ENCODE data around the gene SNRNP200.

The SNRNP200 gene

DNA sequence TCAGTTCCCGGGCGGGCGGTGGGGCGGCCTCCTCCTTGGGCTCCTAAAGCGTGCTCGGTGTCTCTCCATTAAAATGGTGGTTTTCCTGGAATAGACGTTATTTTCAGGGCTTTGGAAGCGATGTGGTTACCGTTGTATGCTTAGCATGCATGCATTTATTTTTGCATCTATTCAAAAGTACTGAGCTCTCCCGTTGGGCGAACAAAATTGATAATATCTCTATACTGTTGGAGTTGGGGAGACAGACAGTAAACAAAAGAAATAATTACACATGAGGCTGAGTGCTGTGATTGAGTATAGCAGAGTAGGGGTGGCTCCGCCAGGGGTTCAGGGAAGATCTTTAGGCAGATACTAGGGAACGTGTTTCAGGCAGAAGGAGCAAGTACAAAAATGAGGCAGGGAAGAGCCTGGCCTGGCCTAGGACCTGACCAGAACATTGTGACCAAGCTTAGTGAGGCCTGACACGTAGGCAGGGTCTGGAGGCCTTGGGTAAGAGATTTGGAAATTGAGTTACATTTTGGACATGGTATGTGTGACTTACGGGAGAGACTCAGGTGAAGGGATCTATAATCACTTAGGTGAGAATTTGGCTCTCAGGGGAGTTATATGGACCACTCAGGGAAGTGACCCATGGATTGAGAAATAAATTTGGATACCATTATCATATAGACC, 30.9 kb upstream of the SNRNP200 start:
- Histone ChIP-seq H3K27me3 (ENCODE audit: control insufficient read depth, insufficient read depth, low read length) (no peaks in the 10 kb centered on the region), H3K4me1 (ENCODE audit: control insufficient read depth, insufficient read depth, low read length) (no peaks in the 10 kb centered on the region), H3K27ac (ENCODE audit: low read depth, low read length) (no peak overlapping the region), H3K36me3 (ENCODE audit: control insufficient read depth, insufficient read depth, low read length) (no peaks in the 10 kb centered on the region), H3K9ac (ENCODE audit: low read length) (no peak overlapping the region), H3K4me3 (ENCODE audit: low read length) (peak overlapping the region; percentile 86)

DNA sequence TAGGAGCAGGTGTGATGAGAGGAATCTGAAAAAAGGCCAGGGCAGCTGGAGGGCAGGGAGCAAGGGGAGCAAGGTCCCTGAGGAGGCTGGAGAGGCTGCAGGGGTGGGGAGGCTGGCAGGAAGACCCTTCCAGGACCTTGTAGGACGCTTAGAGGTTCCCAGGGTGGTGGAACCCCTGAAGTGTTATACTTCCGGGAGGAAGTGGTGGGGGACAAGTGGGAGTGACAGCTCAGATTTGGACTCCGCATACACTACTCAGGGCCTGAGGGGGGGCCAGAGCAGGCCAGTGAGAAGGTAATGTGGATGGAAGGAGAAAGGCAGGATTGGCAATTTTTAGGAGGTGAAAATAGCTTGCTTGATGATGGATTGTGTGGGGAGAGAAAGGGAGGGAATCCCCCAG, 28.4 kb upstream of the SNRNP200 start:
- H3K27ac ChIP-seq (ENCODE audit: low read depth, low read length), result no peak overlapping the region
- H3K4me1 ChIP-seq (ENCODE audit: control insufficient read depth, insufficient read depth, low read length), result no peaks in the 10 kb centered on the region
- H3K4me3 ChIP-seq (ENCODE audit: low read length), result no peak overlapping the region
- H3K9ac ChIP-seq (ENCODE audit: low read length), result no peak overlapping the region
- H3K36me3 ChIP-seq (ENCODE audit: control insufficient read depth, insufficient read depth, low read length), result no peaks in the 10 kb centered on the region
- H3K27me3 ChIP-seq (ENCODE audit: control insufficient read depth, insufficient read depth, low read length), result no peaks in the 10 kb centered on the region

DNA sequence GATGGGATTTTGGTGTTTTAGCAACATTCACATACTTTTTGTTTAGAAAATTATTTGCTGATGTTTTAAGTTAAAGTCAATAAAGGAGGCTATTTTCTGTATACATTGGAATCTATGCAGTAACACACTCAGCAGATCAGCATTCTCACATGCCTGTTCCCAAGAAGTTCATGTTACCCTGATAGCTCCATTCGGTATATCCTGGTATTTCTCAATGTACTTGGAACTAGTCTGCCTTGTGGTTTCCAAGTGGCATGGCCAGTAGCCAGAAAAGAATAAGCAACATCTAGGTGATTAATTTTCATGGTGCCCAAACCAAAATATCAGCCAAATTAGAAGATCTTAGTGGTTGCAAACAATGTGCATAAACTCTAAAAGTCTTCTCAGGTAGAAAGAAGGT, 25.1 kb upstream of the SNRNP200 start:
- no peaks in the 10 kb centered on the region for H3K4me1 ChIP-seq (ENCODE audit: control insufficient read depth, insufficient read depth, low read length)
- H3K27ac ChIP-seq (ENCODE audit: low read depth, low read length), result no peak overlapping the region
- no peak overlapping the region for H3K9ac ChIP-seq (ENCODE audit: low read length)
- H3K36me3 ChIP-seq (ENCODE audit: control insufficient read depth, insufficient read depth, low read length), result no peaks in the 10 kb centered on the region
- peaks cover 4% of the 10 kb centered on the region for H3K27me3 ChIP-seq (ENCODE audit: control insufficient read depth, insufficient read depth, low read length)
- no peak overlapping the region for H3K4me3 ChIP-seq (ENCODE audit: low read length)

DNA sequence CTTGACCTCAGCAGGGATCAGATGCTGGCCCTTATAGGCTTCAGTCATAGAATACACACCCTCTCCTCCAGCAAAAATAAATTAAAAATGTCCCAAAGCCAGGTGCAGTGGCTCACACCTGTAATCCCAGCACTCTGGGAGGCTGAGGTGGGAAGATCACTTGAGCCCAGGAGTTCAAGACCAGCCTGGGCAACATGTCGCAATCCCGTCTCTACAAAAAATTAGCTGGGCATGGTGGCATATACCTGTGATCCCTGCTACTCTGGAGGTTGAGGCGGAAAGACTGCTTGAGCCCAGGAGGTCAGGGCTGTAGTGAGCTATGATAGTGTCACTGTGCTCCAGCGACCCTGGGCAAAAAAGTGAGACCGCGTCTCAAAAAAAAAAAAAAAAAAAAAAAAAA, 24.5 kb upstream of the SNRNP200 start:
- peaks cover 6% of the 10 kb centered on the region for H3K27me3 ChIP-seq (ENCODE audit: control insufficient read depth, insufficient read depth, low read length)
- no peaks in the 10 kb centered on the region for H3K36me3 ChIP-seq (ENCODE audit: control insufficient read depth, insufficient read depth, low read length)
- no peaks in the 10 kb centered on the region for H3K4me1 ChIP-seq (ENCODE audit: control insufficient read depth, insufficient read depth, low read length)
- no peak overlapping the region for H3K9ac ChIP-seq (ENCODE audit: low read length)
- H3K27ac ChIP-seq (ENCODE audit: low read depth, low read length), result no peak overlapping the region
- no peak overlapping the region for H3K4me3 ChIP-seq (ENCODE audit: low read length)

DNA sequence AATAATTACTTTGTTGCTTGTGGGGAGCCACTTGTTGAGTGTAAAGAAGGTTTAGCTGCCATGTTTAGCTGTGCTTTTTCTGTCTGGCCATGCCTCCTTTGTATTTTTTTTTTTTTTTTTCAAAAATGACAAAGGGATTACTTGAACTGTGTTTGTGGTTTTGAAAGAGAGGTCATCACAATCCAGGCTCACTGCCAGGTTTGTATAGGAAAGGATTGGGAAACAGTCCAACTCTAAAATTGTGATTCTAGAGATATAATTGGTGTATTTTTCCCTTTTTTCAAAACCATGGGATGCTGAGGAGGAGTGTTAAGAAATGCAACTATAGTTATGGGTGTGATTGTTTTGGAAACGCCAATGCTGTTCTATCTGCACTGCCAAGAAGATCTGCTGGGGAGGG, 24.1 kb upstream of the SNRNP200 start:
- Histone ChIP-seq H3K36me3 (ENCODE audit: control insufficient read depth, insufficient read depth, low read length) (no peaks in the 10 kb centered on the region), H3K4me3 (ENCODE audit: low read length) (no peak overlapping the region), H3K27ac (ENCODE audit: low read depth, low read length) (no peak overlapping the region), H3K9ac (ENCODE audit: low read length) (no peak overlapping the region), H3K27me3 (ENCODE audit: control insufficient read depth, insufficient read depth, low read length) (peaks cover 6% of the 10 kb centered on the region), H3K4me1 (ENCODE audit: control insufficient read depth, insufficient read depth, low read length) (no peaks in the 10 kb centered on the region)

DNA sequence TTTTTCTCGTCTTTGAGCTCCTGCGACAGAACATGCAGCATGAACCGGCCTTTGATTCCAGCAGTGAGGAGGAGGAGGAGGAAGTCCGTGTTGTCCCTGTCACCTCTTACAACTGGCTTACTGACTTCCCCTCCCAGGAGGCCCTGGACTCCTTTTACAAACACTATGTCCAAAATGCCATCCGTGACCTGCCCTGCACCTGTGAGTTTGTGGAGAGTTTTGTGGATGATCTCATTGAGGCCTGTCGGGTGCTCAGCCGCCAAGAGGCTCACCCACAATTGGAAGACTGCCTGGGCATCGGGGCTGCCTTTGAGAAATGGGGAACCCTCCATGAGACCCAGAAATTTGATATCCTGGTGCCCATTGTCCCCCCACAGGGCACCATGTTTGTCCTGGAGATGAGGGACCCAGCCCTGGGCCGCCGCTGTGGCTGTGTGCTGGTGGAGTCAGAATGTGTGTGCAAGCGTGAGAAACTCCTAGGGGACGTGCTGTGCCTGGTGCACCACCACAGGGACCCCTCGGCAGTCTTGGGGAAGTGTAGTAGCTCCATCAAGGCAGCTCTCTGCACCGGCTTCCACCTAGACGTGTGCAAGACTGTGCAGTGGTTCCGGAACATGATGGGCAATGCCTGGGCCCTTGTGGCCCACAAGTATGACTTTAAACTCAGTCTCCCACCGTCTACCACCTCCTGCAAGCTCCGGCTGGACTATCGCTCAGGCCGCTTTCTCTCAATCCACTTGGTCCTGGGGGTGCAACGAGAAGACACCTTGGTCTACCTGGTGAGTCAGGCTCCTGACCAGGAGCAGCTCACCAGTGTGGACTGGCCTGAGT, 21.9 kb upstream of the SNRNP200 start:
- H3K9ac ChIP-seq (ENCODE audit: low read length), result no peak overlapping the region
- H3K36me3 ChIP-seq (ENCODE audit: control insufficient read depth, insufficient read depth, low read length), result no peaks in the 10 kb centered on the region
- H3K27ac ChIP-seq (ENCODE audit: low read depth, low read length), result no peak overlapping the region
- H3K4me1 ChIP-seq (ENCODE audit: control insufficient read depth, insufficient read depth, low read length), result no peaks in the 10 kb centered on the region
- H3K4me3 ChIP-seq (ENCODE audit: low read length), result no peak overlapping the region
- peaks cover 12% of the 10 kb centered on the region for H3K27me3 ChIP-seq (ENCODE audit: control insufficient read depth, insufficient read depth, low read length)

DNA sequence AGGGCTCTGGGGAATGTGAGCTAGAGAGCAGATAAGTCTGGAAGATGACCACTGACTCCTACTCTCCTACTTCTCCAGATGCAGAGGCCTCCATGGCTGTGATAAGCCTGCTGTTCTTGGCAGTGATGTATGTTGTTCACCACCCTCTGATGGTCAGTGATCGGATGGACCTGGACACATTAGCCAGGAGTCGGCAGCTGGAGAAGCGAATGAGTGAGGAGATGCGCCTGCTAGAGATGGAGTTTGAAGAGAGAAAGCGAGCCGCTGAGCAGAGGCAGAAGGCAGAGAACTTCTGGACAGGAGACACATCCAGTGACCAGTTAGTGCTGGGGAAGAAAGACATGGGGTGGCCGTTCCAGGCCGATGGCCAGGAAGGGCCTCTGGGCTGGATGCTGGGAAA, 21.2 kb upstream of the SNRNP200 start:
- no peak overlapping the region for H3K27ac ChIP-seq (ENCODE audit: low read depth, low read length)
- no peak overlapping the region for H3K9ac ChIP-seq (ENCODE audit: low read length)
- no peaks in the 10 kb centered on the region for H3K4me1 ChIP-seq (ENCODE audit: control insufficient read depth, insufficient read depth, low read length)
- H3K27me3 ChIP-seq (ENCODE audit: control insufficient read depth, insufficient read depth, low read length), result peaks cover 12% of the 10 kb centered on the region
- H3K36me3 ChIP-seq (ENCODE audit: control insufficient read depth, insufficient read depth, low read length), result no peaks in the 10 kb centered on the region
- H3K4me3 ChIP-seq (ENCODE audit: low read length), result no peak overlapping the region

DNA sequence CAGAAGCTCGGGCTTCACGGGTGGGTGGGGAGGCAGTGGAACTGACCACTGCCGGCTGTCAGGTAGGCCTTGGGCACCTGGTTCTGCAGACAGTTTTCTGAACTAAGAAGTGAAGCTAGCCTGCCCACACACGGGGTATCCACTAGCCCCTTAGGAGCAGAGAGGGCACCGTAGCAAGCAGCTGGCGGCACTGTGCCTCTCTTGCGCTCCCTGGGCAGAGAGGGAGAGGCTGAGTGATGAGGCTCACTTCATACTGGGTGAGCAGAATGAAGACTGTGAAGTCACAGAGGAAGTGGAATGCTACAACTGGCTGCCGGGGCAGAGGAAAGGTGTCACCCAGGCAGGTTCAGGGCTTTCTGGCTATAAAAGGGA, 20.5 kb upstream of the SNRNP200 start:
- Histone ChIP-seq H3K9ac (ENCODE audit: low read length) (no peak overlapping the region), H3K4me3 (ENCODE audit: low read length) (peak overlapping the region; percentile 63), H3K27me3 (ENCODE audit: control insufficient read depth, insufficient read depth, low read length) (peaks cover 18% of the 10 kb centered on the region), H3K27ac (ENCODE audit: low read depth, low read length) (no peak overlapping the region), H3K4me1 (ENCODE audit: control insufficient read depth, insufficient read depth, low read length) (peaks cover 4% of the 10 kb centered on the region), H3K36me3 (ENCODE audit: control insufficient read depth, insufficient read depth, low read length) (no peaks in the 10 kb centered on the region)

DNA sequence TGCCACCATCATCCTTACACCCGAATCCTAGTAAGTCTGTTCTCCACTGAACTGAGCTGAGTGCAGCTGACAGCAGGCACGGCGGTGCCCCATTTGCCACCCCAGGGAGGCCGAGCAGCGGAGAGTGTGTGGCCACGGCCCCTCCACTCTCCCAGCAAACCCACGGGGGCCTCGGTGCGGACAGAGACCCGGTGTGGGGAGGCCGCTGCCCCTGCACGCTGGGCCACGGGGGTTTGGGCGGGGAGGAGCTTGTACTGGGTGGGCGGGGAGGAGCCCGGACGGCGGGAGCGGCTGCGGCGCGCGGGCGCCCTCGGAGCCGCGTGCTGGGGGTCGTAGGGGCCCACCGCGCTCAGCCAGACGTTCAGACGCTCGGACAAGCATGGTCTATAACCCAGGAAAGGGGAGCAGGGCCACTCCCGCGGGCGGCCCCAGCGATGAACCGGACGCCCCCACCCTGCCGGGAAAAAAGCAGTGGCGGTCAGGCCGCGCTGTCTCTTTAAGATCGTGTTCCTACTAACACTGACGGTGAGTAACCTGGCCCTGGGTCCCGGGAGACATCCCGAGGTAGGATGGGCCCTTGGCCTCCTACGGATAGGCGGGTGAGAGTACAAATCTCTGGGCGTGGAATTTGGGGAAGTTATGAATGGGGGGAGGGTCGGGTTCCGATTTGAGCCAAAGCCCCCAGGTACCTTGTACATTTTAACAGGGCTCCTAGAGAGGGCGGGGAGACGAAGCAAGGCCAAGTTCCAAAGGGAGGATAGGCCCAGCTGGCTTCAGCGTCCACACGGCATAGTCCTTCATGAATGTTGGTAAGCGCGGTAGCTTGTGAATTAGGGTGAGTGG, 19.9 kb upstream of the SNRNP200 start, which contains the start of gene ITPRIPL1:
Gene ITPRIPL1 (plus strand): TSS at position 277 of the 843 bp plus-strand sequence. CDS start 523 bp downstream, at position 800.
- H3K27ac ChIP-seq (ENCODE audit: low read depth, low read length), result no peak within 1 kb of the TSS
- H3K36me3 ChIP-seq (ENCODE audit: control insufficient read depth, insufficient read depth, low read length), result no peaks in the 10 kb centered on the region
- peak within 1 kb of the TSS; percentile 63 for H3K4me3 ChIP-seq (ENCODE audit: low read length)
- no peak within 1 kb of the TSS for H3K9ac ChIP-seq (ENCODE audit: low read length)
- H3K4me1 ChIP-seq (ENCODE audit: control insufficient read depth, insufficient read depth, low read length), result peaks cover 4% of the 10 kb centered on the region
- peaks cover 19% of the 10 kb centered on the region for H3K27me3 ChIP-seq (ENCODE audit: control insufficient read depth, insufficient read depth, low read length)

DNA sequence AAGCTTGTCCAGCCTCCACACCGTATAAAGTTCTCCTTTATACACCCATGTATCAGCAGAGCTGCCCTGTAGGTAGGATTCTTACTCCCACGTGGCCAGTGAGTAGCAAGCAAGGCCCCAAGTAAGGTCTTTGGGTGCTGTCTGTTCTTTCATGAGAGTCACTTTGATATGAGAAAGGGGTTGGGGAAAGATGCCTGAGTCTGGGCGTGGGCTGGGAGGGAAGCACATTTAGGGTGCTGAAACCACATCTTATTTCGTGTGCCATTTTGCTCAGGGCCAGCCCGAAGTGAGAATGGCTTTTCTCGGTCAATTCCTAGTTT, 19.3 kb upstream of the SNRNP200 start:
- H3K4me3 ChIP-seq (ENCODE audit: low read length), result peak overlapping the region; percentile 63
- H3K9ac ChIP-seq (ENCODE audit: low read length), result no peak overlapping the region
- no peak overlapping the region for H3K27ac ChIP-seq (ENCODE audit: low read depth, low read length)
- peaks cover 4% of the 10 kb centered on the region for H3K4me1 ChIP-seq (ENCODE audit: control insufficient read depth, insufficient read depth, low read length)
- H3K27me3 ChIP-seq (ENCODE audit: control insufficient read depth, insufficient read depth, low read length), result peaks cover 19% of the 10 kb centered on the region
- no peaks in the 10 kb centered on the region for H3K36me3 ChIP-seq (ENCODE audit: control insufficient read depth, insufficient read depth, low read length)

DNA sequence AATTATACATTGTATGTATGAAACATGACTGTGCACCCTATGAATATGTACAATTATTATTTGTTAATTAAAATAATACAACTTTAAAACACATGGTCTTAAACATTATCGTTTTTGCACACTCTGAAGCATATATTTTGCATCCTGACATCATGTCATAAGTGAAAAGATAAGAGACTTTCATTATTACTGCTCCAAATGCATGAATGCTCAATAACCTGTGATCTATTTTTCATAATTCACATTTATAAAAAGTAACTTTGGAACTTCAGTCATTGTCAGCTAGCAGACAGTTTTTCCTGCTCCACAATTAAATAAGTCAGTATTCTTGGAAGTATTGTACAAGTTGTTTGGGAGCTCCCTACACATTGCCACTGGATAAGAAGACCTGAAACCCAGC, 18.5 kb upstream of the SNRNP200 start:
- H3K27ac ChIP-seq (ENCODE audit: low read depth, low read length), result no peak overlapping the region

More for the DNA sequence above, 18.5 kb upstream of the SNRNP200 start:
- Histone ChIP-seq H3K4me1 (ENCODE audit: control insufficient read depth, insufficient read depth, low read length) (peaks cover 4% of the 10 kb centered on the region), H3K27me3 (ENCODE audit: control insufficient read depth, insufficient read depth, low read length) (peaks cover 19% of the 10 kb centered on the region), H3K4me3 (ENCODE audit: low read length) (no peak overlapping the region), H3K36me3 (ENCODE audit: control insufficient read depth, insufficient read depth, low read length) (no peaks in the 10 kb centered on the region), H3K9ac (ENCODE audit: low read length) (no peak overlapping the region)
